Stimulated activated naive CD8-positive, alpha-beta T cell treated with anti-CD3 and anti-CD28 coated beads, Interleukin-15, Interleukin-2, amounts not matched to agents 100 U/mL and 50 U/mL, for 24 hours (primary cell): Measurements from ENCODE around the gene CACYBP.

Experiments used
- ATAC-seq: fragments of 150-1000 bp; cut with Tn5 transposase; one replicate; pipeline ENCODE4 v1.10.0; 2021
- DNase-seq: peaks from one replicate; pipeline ENCODE4 v3.0.0; 2021

CACYBP gene

DNA sequence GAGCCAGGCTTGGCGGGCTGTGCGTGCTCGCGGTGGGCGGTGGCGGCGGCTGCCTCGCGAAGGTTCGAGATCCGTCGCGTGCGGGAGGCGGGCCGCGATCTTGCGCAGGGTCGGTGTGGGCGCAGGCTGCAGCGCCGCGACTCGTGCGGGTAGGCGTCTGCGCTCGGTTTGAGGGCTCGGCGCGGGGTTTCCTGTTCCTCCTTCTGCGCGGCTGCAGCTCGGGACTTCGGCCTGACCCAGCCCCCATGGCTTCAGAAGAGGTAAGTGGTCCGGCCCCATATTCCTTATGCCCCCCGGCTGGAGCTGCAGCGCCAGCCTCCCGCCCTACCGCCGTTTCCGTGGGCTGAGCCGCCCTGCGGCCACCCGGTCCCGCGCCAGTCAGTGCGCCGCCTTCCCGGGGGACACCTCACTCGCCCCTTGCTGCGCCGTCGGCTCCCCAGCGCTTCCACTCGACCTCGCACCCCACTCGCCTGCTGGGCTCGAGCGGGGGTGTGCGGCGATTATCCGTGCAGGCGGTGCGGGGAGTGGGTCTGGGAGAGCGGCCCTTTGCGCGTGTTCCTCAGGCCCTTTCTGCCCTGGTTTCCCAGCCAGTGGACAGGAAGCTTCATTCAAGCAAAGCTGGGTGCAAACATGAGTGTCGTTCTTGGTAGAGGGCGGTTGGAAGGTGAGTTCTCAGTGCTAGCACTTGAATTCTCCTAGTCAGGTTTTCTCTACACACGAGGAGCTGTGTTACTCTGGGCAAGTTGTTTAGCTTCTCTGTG lies at the start of gene CACYBP:
TSS of gene CACYBP (plus strand) at position 12 of the 761 bp plus-strand sequence. CDS start at position 246, 234 bp downstream.
- DNase-seq (peak; percentile 49), ATAC-seq (no peak)

- DNase-seq (no peak), ATAC-seq (no peak)
These were observed 46.3 kb upstream of the CACYBP start for GRCh38 chr1:174953285-174954072.

DNA sequence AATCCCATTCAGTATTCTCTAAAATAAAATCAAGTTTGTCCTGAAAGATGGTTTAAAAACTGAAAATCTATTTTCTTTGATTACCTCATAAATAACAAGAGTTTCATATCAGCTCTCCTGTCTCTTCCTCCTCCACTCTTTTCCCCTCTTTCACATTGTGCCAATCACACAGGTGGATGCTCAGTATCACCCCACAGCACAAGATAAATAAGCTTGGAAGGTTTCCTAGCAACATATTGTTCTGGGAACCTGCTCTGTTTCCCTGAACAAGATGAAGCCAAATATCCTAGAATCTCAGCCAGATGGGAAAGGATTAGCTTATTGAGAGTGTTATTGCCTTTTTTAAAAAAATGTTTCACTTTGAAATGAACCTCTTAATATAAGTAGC lies 45.7 kb upstream of the CACYBP start:
- ATAC-seq = no peak
- no peak for DNase-seq

GRCh38 chr1:174954671-174955669 lies 44.8 kb upstream of the CACYBP start:
- DNase-seq = no peak
- no peak for ATAC-seq

DNA sequence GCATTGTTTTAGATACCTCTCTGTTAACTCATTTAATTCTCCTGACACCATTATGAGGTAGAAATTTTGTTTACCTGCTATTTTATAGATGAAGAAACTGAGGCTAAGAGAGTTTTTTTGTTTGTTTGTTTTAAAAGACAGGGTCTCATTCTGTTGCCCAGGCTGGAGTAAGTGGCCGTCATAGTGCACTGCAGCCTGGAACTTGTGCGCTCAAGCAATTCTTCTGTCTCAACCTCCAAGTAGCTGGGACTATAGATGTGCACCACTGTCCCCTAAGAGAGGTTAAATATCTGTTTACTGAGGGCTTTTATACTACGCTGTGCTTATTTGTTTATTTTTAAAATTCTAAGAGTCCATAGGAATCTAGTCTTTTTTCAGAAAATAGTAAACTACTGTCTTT lies 43.7 kb upstream of the CACYBP start:
- ATAC-seq (no peak), DNase-seq (no peak)

- DNase-seq (no peak), ATAC-seq (no peak)
These were observed 42.8 kb upstream of the CACYBP start for GRCh38 chr1:174956976-174957375.

DNA sequence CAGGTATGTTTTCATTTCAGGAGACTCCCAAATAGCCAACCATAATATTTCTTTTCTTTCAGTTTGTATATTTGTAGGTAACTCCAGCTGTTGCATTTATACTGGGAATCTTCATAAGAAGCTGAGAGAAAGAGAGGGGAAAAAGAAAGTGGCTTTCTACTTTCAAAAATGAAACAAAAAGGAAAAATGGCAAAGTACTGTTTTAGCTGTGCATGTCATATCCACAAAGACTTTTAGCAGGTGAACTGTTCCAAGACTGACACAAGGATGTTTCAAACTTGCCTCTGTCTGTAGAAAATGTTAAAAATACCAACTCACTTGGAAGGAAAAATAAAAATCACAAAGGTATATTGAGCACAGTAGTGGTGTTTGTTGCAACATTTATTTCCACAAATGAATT lies 41.9 kb upstream of the CACYBP start:
- DNase-seq (no peak), ATAC-seq (no peak)

DNA sequence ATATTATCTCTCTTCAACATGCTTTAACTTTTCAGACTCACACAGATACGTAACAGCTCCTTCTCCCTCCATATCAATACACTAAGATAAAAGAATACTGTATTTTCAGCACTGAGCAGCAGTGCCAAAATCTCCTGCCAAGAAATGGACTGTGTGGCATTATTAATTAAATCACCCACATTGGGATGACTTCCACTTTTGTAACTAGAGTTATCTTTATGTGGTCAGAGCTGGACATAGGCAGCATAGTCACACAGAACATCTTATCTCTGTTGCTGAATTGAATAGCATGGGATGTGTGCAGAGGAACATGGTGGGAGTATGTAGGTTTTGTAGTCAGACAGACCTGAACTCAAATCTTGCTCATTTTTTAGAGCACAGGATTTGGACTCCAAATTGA lies 41.4 kb upstream of the CACYBP start:
- DNase-seq = no peak
- no peak for ATAC-seq

DNA sequence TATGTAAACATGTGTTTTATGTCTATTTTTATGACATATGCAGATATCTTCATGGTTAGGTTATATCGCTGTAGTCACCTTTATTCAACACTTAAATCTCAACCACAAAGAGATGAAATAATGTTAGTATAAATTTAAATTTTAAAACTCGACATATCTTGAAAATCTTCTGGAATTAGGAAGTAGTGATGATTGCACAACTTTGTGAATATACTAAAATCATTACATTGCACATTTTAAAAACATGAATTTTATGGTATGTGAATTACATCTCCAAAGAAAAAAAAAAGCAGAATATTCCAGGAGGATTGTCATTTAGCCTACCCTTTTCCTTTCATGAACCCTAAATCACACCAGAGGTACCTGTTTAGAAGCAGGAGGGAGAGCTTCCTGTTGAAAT lies 39.4 kb upstream of the CACYBP start:
- no peak for DNase-seq
- ATAC-seq = no peak

DNA sequence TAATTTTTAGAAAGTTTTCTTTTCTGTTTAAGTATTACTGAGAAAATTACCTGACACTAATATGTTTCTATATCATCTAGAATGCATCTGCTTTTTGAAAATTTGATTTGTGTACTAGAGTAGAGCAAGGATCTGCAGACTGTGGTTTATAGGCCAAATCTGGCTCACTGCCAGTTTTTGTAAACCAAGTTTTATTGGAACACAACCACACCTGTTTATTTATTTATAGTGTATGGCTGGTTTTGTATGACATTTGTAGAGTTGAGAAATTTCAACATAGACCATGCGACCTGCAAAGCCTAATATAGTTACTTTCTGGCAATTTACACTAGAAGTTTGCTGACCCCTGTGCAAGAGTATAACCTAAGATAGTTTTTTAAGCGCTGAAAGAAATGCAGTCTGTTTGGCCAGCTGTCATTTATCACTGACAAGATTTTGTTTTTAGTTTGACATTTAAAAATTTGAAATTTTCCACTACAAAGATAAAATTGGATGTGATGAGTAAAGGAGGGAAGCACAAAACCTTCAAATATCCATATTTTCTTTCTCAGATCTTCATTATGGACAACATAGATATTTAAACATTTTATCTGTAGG lies 36.1 kb upstream of the CACYBP start:
- no peak for ATAC-seq
- no peak for DNase-seq

DNA sequence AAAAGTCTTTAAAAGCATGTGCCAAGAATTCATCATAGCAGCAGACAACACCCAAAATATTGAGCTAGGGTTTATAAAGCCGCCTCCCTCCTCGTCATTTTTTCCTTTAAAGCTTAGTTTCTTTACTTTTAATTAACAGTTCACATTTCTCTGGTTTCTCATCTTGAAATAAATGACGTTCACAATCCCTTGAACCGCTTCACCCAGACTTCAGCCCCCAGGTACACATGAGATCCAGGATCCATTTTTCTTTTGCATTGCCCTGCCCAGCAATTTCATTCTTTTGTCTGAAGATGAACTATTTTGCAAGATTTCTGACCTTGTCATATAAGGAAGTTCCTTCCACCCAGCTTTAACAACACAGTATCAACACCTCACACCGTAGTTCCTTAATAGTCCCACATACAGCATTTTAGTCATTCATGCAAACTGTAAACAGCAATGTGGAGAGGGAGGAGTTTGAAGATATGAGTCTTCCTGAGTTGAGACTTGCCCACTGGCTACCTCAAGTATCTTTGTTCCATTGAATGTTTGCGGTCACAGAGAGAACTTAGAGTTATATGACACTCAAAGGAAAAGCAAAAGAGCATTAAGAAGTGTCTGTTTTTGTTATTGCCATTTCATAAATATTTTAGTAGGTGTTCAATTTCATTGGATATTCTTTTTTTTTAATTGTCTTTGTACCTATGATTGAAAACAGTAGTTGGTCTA lies 35.3 kb upstream of the CACYBP start:
- no peak for DNase-seq
- peak; percentile 91 for ATAC-seq

DNA sequence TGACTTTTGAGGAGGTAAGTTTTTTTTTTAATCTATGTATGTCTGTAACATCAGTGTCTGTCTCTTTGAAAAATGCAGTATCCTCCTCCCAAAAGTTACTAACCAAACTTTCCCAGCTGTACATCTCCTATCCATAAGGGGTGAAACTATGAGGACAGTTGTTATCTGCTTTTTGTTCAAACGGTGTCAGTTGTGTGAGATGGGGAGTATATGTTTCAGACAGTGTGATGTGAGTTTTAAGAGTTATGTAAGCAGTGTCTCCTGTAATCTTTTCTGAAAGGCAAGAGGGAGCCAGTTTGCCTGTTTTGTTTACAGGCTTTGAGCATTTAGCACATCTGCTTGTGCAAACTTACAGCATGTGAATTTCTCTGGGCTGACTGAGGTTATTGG lies 34.8 kb upstream of the CACYBP start:
- DNase-seq = no peak
- no peak for ATAC-seq

DNA sequence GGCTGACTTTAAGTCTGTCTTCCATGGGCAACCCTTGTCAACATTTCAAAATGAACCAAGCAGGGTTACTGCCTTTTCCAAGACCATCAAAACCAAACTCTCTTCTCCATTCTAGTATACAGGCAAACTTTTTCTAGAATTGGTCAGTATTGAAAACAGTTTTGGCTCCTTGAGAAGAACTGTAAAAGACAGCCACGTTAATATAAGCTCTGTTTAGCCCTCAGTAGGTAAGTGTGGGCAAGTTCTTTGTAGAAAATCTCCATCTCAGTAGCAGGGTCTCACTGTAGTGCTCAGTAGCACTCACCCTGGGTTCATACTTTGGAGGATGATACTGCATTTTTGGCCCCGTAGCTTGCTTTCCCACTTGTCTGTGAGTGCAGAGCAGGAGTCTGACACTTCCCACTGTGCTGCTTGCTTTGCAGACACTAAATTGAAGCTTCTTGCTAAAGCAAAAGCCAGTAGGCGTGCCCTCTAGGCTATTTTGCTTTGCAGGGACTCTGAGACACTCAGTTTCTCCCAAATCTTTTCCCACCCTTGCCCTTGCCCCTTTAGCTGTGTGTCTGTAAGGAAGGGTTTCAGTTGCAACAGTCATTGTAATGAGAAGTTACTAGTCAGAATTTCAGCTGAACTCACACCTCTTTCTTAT lies 34.3 kb upstream of the CACYBP start:
- ATAC-seq (no peak), DNase-seq (no peak)

- DNase-seq (no peak), ATAC-seq (no peak)
These were observed 33.7 kb upstream of the CACYBP start for GRCh38 chr1:174966008-174966572.

GRCh38 chr1:174967845-174968705 lies 31.7 kb upstream of the CACYBP start:
- no peak for DNase-seq
- no peak for ATAC-seq

DNA sequence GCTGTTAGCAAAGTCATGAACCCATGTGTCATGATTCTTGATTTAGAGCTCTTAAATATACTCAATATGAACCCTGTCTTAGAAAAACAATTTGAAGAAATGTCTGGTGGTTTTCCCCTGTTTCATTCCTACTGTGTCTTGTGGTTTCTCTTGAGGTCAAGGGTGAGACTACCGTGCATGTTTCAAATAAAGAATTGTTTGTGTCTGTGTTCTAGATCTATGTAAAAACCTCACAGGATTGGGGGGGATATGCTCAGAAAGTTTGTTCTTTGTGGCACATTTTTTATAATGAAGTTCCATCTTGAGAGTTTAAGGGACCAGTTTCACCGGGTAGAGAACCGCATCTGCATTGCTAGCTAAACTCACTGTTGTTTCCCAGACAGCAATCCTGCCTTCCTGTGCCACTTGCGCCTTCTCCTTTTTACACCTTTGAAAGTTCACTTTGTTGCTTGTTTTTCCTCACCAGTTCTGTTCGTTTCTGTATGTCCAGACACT lies 30.9 kb upstream of the CACYBP start:
- ATAC-seq (peak; percentile 66), DNase-seq (no peak)

- ATAC-seq (peak; percentile 53), DNase-seq (no peak)
These were observed 29.8 kb upstream of the CACYBP start for GRCh38 chr1:174969977-174970376.

DNA sequence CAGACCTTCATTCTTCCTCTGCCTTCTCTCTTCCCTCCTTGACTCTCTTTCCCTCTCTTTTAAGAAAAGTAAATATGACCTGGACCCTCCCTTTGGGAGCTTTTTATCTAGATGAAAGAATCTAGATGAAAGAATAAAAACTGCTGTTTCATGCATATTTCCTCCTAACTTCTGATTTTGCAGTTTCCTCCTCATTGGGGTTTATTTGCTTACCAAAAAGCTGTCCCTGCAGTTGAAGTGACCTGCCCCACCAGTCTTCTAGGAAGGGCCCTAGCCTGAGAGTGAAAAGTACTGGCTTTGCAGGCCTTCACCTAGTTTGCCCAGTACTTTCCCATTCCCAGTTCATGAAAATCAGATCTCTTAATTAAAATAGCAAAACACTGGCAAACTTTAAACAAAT lies 28.3 kb upstream of the CACYBP start:
- DNase-seq = no peak

GRCh38 chr1:174971902-174972301 lies 27.8 kb upstream of the CACYBP start:
- no peak for DNase-seq
- no peak for ATAC-seq

More for the DNA sequence above, 28.3 kb upstream of the CACYBP start:
- no peak for ATAC-seq
